Muscle of back (tissue), 11 donors: ENCODE measurements around the gene TIMM8A. TPM values are rescaled to one million over a fixed set of nuclear protein-coding genes. Genes with fewer than 3 reads are reported as not detected.
A peak's percentile ranks its signal among the peaks of the same experiment; 100 is the strongest.
"Not testable (repeated sequence)": the region's sequence is repeated elsewhere in the genome, so short reads cannot be mapped to it uniquely, and the experiment has no call there.

ENCODE experiments used
- DNase-seq, 3 donors: peaks; one replicate each; pipeline versions ENCODE4 v3.0.0 to v3.0.0-alpha.2; 2013
- polyA plus RNA-seq, 10 donors: library from polyadenylated mRNA; unstranded; fragments of 120-200 nt; gene quantifications; one replicate each; pipeline ENCODE4 v1.2.1, GENCODE V29; 2013; ENCODE audit not compliant: insufficient read length in 10 of 10

TIMM8A gene
- polyA plus RNA-seq, 10 donors, result 9.6 to 14.7 (median 10.8) TPM

DNA sequence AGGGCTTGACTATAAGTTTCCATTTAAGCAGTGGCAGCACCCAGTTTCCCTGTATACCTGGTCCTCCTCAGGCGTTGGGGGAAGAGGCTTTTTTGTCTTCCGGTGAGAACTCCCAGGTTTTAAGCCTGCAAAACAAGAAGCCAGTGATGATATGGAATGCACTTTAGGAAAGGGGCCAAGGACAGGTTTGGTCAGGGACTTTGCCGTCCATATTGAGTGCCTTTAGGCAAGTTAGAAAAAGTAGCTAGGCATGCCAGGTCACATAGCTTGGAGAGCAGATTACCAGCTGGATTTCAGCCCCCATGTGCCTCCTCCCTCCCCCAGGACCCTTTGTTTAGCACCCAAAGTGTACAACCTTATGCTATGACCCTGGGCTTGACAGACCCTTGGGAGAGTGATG lies 13.6 kb upstream of the TIMM8A start:
- DNase-seq, result no peak

DNA sequence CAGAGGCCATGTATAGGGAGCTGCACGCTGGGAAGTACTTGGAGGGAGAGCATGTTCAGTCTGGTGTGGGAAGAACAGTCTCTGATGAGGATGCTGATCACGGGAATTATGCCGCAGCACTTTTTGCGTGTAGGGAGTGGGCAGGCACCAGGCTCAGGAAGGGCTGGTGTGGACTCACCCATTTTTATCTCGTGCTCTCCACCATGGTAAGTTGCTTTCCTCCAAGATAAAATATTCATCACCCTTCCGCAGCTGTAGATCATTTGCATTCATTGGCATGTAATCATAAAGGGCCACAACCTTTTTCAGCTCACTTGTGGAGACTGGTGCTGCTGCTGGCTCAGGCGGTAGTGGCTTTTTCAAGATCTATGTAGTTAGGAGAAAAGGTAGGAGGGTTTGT lies 11.8 kb upstream of the TIMM8A start:
- DNase-seq, result no peak

DNA sequence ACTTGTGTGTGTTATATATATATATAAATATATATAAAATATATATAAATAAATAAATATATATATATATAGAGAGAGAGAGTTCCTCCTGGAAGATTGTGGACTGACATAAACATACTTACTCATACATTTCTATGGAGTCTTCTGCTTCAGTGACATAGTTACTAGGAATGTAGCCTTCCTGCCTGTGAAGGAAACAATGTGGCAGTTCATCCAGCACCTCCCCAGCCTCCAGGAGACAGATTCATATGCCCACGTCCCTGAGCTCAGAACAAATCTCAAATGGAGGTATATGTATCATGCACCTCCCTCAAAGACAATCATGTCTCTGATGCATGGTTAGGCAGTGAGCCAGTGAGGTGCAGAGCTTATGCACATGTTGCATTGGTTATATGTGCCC lies 11.4 kb upstream of the TIMM8A start:
- no peak for DNase-seq

DNA sequence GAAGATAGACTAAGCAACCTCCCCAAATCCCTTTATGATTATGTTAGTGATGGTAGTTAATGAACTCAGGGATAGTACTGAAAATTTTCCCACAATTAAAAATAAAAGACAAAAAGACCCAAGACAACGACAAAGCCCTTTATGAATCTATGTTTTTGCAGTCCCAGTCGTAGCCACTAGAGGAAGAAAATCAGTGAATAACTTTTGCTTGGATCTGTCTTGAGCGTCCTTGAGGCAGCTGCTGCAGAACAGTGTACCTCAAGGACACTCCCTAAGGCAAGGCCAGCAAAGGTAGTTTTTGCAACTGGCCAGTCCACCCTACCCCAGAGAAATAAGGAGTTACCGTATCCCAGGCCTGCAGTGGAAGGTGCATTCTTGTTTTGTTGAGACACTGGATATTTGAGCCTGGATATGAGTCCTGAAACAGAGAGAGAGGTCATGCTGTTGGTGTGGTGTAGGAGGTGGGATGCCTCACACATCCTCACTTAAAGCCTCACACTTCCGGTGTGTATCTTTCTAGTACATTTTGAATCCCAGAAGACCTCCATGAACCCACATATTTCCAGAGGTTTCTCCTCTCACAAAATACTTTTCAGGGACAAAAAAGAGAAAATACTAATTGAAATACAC lies 8.7 kb upstream of the TIMM8A start:
- DNase-seq, result no peak

DNA sequence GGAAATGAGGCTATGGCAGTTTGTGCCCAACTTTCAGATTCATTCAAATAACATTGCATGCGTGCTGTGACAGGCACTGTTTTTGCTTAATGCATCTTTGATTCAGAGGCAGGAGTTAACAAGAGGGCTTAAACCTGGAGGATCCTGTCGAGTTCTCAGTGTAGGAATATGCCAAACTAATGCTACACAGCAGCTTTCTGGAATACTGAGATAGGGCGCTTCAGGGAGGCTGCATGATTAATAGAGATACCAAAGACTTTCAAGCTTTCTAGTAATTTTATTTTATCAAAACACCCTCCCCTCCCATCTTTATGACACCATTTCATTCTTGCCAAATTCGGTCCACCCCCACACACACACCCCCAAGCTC lies 636 bp upstream of the TIMM8A start:
- DNase-seq, result no peak

DNA sequence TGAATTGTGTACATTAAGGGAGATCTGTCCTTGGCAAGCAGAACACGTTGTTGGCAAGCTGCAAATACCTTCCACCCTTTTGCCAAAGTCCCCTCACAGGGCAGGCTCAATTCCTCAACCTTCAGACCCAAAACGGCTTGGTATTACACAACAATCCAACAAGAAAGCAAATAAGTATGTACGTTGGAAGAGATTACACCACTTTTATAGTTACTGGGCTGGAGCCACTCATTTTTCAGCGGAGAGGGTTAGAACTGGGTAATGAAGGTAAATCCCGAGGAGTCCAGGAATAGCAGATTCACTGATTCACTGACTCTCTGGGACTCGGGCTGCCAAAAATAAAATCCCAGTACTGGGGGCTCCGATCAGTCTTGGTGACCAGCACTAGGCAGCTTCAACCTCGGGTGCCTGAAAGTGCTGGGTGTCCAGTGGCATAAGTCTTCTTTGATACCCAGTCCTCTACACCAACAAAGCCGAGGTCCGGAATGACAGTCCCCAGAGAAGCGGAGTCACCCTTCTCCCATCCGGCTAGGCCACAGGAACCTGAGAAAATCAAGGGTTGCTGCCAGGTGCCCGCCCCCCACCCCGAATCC lies 587 bp downstream of the TIMM8A start:
- DNase-seq, result peak in 2 of 3 donors; percentile 2 to 17

DNA sequence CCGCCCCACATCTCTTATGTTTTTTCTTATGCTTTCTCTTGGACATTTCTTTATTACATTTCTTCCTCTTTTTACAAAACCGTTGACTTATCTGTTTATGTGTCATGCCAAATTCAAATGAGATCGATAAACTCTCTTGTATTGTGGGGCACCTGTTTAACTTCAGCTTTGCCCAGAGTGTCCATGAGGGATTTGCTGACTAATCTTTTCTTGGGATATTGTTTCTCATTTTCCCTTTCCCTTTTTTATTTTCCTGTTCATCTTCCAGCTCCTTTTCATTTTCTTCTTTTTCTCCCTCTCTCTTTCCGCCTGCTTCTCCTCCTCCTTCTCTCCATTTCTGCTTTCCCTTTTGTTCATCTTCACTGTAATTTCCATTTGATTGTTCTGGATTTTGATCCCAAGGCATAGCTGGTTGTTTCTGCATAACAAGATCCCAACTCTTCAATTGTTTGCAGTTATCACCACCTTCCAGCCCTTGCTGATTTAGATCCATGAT lies 10.7 kb downstream of the TIMM8A start:
- DNase-seq, result no peak

DNA sequence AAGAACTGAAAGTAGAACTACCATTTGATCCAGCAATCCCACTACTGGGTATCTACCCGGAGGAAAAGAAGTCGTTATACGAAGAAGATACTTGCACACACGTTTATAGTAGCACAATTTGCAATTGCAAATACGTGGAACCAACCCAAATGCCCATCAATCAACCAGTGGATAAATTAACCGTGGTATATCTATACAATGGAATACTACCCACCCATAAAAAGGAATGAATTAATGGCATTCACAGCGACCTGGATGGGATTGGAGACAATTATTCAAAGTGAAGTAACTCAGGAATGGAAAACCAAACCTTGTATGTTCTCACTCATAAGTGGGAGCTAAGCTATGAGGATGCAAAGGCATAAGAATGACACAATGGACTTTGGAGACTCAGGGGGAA lies 14.2 kb downstream of the TIMM8A start:
- not testable (repeated sequence) for DNase-seq

DNA sequence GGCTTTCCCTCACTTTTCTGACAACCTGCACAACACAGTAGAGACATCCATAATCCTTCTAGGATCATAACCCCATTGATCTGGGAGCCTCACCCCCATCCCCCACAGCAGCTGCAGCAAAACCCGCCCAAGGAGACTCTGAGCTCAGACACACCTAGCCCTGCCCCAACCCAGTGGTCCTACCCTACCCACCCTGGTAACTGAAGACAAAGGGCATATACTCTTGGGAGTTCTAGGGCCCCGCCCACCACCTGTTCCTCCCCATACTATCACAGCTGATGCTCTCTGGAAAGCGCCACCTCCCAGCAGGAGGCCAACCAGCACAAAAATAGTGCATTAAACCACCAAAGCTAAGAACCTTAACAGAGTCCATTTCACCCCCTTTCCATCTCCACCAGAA lies 21.9 kb downstream of the TIMM8A start:
- DNase-seq, result not testable (repeated sequence)

DNA sequence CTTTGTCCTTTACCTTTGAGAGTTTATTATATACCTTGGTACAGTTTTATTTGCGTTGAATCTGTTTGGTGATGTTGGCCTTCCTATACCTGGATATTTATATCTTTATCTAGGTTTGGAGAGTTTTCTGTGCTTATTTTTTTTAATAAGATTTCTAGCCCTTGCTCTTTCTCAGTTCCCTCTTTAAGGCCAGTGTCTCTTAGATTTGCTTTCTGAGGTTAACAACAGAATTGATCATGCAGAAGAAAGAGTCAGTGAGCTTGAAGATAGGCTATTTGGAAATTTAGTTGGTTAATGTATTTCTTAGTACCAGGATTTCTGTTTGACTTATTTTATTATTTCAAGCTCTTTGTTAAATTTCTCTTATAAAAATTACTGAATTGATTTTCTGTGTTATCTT lies 44.8 kb downstream of the TIMM8A start:
- DNase-seq, result no peak

Other genes with a start within 250 kb of the TIMM8A start
- gene DRP2, start 129.0 kb downstream of the TIMM8A start, polyA plus RNA-seq, result 1 to 10 TPM in 9 of 10 donors, under 1 TPM in 1; 0.97 to 3.4 (median 1.7) TPM
- under 1 TPM; 0.12 to 0.46 (median 0.18) TPM for gene TAF7L, start 57.4 kb downstream of the TIMM8A start, polyA plus RNA-seq
- 1 to 10 TPM; 1.5 to 3.9 (median 2.5) TPM for gene BTK, start 37.4 kb upstream of the TIMM8A start, polyA plus RNA-seq
- 1,000 to 10,000 TPM; 1,054 to 1,994 (median 1,337) TPM for gene RPL36A, start 42.3 kb upstream of the TIMM8A start, polyA plus RNA-seq
- gene GLA, start 59.2 kb upstream of the TIMM8A start, polyA plus RNA-seq, result 10 to 100 TPM; 15.2 to 25.6 (median 17.5) TPM
- 10 to 100 TPM; 63.4 to 80.1 (median 70.1) TPM for gene HNRNPH2, start 59.5 kb upstream of the TIMM8A start, polyA plus RNA-seq
- 10 to 100 TPM; 22.7 to 52.8 (median 46.3) TPM for gene ARMCX4, start 136.7 kb upstream of the TIMM8A start, polyA plus RNA-seq
- gene ARMCX1, start 201.8 kb upstream of the TIMM8A start, polyA plus RNA-seq, result 10 to 100 TPM; 71.9 to 93.3 (median 84.6) TPM